Thoracic aorta (tissue), 2 donors: ENCODE results near the gene XIST. TPM values are rescaled to one million over a fixed set of nuclear protein-coding genes. Genes with fewer than 3 reads are reported as not detected.

Experiments
- ATAC-seq: fragments of 150-250 bp; one replicate; pipeline ENCODE4 v1.8.0; 2017; ENCODE audit warnings: low read depth; ENCODE audit not compliant: insufficient number of reproducible peaks, low FRiP score
- DNase-seq: peaks from one replicate; pipeline ENCODE4 v3.0.0-alpha.2; 2020; ENCODE audit warnings: low spot score
- H3K27ac ChIP-seq, 2 donors: fragments of 200-600 bp; sonication (generic); 1 replicate in 1 of 2; 2 replicates in 1 of 2; pipeline ENCODE4 v1.5.1; 2016; ENCODE audit warnings: mild to moderate bottlenecking in 2 of 2, moderate library complexity in 2 of 2
- H3K27me3 ChIP-seq: fragments of 200-600 bp; sonication (generic); replicated peaks from 2 replicates; pipeline ENCODE4 v1.6.0; 2016; ENCODE audit warnings: mild to moderate bottlenecking; ENCODE audit not compliant: insufficient read depth
- H3K36me3 ChIP-seq: fragments of 200-600 bp; sonication (generic); one replicate; pipeline ENCODE4 v1.5.1; 2016
- H3K4me1 ChIP-seq, 2 donors: fragments of 200-600 bp; sonication (generic); 1 replicate in 1 of 2; 2 replicates in 1 of 2; pipeline versions ENCODE4 v1.5.1 to v1.6.0; 2016; ENCODE audit warnings: low read depth in 2 of 2, mild to moderate bottlenecking in 1 of 2; ENCODE audit not compliant: control insufficient read depth in 1 of 2
- H3K4me3 ChIP-seq: fragments of 200-600 bp; sonication (generic); 2 replicates; pipeline ENCODE4 v1.5.1; 2016; ENCODE audit warnings: mild to moderate bottlenecking
- H3K9me3 ChIP-seq: fragments of 200-600 bp; sonication (generic); 2 replicates; pipeline ENCODE4 v1.5.1; 2016
- CTCF ChIP-seq: fragments of 200-600 bp; sonication (generic); IDR thresholded peaks from one replicate; pipeline ENCODE4 v1.5.1; 2019; ENCODE audit warnings: antibody characterized with exemption
- total RNA-seq, 2 donors: library from RNA; depleted of rRNA; stranded (reverse); fragments of >200 nt; gene quantifications; one replicate each; pipeline versions ENCODE4 v1.1.0 to v1.2.3, GENCODE V29; 2016

XIST gene
- total RNA-seq, 2 donors from 2014 or later = 0.42 TPM; not detected in 1

GRCh38 chrX:73830489-73831414 is 21.8 kb downstream of the XIST start:
- DNase-seq = no peak
- no peaks in the 10 kb centered on the region for H3K36me3 ChIP-seq
- H3K4me1 ChIP-seq = no peaks in the 10 kb centered on the region
- H3K4me3 ChIP-seq = no peak overlapping the region
- no peak for ATAC-seq
- no peak for TF ChIP-seq CTCF
- no peak overlapping the region for H3K27ac ChIP-seq
- no peaks in the 10 kb centered on the region for H3K9me3 ChIP-seq
- no peaks in the 10 kb centered on the region for H3K27me3 ChIP-seq

- Histone ChIP-seq H3K4me1 (no peaks in the 10 kb centered on the region), H3K9me3 (no peaks in the 10 kb centered on the region), H3K27me3 (no peaks in the 10 kb centered on the region), H3K36me3 (no peaks in the 10 kb centered on the region), H3K27ac (no peak overlapping the region), H3K4me3 (no peak overlapping the region)
- ATAC-seq = no peak
- TF ChIP-seq CTCF = no peak
- no peak for DNase-seq
Observed at GRCh38 chrX:73829890-73830466, 22.5 kb downstream of the XIST start.

GRCh38 chrX:73828080-73828720 is 24.3 kb downstream of the XIST start:
- Histone ChIP-seq H3K4me3 (no peak overlapping the region), H3K4me1 (no peaks in the 10 kb centered on the region), H3K27ac (no peak overlapping the region), H3K27me3 (no peaks in the 10 kb centered on the region), H3K36me3 (no peaks in the 10 kb centered on the region), H3K9me3 (no peaks in the 10 kb centered on the region)
- DNase-seq = no peak
- no peak for TF ChIP-seq CTCF
- no peak for ATAC-seq

GRCh38 chrX:73827406-73827805 is 25.1 kb downstream of the XIST start:
- no peak for DNase-seq
- TF ChIP-seq CTCF = no peak
- Histone ChIP-seq H3K4me1 (no peaks in the 10 kb centered on the region), H3K27me3 (no peaks in the 10 kb centered on the region), H3K36me3 (no peaks in the 10 kb centered on the region), H3K27ac (no peak overlapping the region), H3K4me3 (no peak overlapping the region), H3K9me3 (no peaks in the 10 kb centered on the region)
- no peak for ATAC-seq

GRCh38 chrX:73826996-73827395 is 25.5 kb downstream of the XIST start:
- DNase-seq (no peak), ATAC-seq (no peak)
- H3K36me3 ChIP-seq = no peaks in the 10 kb centered on the region
- H3K4me3 ChIP-seq = no peak overlapping the region
- H3K4me1 ChIP-seq = no peaks in the 10 kb centered on the region
- H3K9me3 ChIP-seq = no peaks in the 10 kb centered on the region
- H3K27ac ChIP-seq = no peak overlapping the region
- no peak for TF ChIP-seq CTCF
- no peaks in the 10 kb centered on the region for H3K27me3 ChIP-seq
